ENCODE measurements around the gene RAC2.

RAC2 gene

DNA sequence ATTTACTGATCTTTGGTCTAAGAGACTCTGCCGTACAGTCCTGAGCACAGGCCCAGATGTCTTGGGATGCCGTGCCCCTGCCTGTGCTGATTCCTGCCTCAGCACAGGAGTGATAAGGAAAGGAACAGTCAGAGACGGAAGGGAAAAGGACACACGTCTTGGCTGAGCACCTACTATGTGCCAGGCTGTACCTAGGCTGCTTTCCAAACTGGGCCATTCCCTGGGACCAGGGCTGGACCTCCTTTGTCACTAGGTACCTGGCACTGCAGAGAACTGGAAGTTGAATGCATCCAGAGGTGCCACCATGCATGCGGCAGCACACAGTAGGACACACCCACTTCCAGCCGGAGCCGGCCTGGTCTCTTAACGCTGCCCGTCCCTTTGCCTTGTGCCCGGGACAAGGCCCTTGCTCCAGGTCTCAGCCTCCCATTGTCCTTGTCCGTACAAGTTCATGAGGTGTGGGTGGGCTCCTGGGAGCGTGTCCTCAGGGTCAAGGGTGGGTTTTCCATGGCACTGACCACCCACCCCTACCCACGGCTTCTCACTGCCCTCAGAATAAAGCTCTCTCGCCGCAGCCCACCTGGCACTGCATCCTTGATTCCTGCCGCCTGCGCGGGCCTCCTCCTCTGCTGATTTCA is 30.7 kb downstream of the RAC2 start:
- H3K4me3 ChIP-seq (replicated peaks; ENCODE audit: low read depth, low read length), result no peak overlapping the region
- TF ChIP-seq, protein P1, sequence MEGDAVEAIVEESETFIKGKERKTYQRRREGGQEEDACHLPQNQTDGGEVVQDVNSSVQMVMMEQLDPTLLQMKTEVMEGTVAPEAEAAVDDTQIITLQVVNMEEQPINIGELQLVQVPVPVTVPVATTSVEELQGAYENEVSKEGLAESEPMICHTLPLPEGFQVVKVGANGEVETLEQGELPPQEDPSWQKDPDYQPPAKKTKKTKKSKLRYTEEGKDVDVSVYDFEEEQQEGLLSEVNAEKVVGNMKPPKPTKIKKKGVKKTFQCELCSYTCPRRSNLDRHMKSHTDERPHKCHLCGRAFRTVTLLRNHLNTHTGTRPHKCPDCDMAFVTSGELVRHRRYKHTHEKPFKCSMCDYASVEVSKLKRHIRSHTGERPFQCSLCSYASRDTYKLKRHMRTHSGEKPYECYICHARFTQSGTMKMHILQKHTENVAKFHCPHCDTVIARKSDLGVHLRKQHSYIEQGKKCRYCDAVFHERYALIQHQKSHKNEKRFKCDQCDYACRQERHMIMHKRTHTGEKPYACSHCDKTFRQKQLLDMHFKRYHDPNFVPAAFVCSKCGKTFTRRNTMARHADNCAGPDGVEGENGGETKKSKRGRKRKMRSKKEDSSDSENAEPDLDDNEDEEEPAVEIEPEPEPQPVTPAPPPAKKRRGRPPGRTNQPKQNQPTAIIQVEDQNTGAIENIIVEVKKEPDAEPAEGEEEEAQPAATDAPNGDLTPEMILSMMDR (IDR thresholded peaks at IDR 0.05; ENCODE audit: low read depth, low read length, missing control alignments), result no peak
- DNase-seq (ENCODE audit: extremely low read depth, low read depth), result no peak

DNA sequence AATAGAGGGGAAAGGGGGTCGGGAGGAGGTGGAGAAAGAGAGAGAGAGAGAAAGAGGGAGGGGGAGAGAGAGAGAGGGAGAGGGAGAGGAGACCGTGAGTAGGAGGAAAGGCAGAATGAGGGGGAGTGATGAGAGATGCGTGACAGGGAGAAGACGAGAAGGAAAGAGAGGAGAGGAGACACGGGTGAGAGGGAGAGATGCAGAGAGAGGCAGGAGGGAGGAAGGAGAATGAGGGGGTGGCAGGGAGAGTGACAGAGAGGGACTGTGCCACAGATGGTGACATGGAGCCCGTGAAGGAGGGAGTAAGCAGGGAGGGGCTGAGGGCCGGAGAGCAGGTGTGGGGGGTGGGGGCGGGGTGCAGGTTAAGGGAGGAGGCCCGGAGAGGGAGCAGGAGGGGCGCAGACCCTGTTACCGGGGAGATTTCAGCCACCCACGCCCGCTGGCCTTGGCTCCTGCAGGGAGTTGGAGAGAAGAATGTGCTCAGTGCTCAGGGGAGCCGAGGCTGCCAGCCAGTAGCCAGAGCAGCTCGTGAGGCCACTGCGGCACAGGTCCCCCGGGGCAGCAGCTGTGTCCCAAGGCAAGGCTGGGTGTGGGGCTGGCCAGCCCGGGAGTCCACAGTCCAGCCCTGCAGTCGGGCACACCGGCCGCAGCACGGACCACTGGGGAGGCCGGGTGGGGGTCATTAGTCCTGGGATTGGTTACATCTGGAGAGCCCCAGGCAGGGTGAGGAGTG is 31.7 kb downstream of the RAC2 start, which contains the start of gene SSTR3:
TSS of gene SSTR3 (minus strand) at position 304 of the 733 bp plus-strand sequence. CDS start 4,674 bp downstream, outside the sequence.
- H3K4me3 ChIP-seq (replicated peaks; ENCODE audit: low read depth, low read length), result no peak within 1 kb of the TSS
- TF ChIP-seq, protein P1 (IDR thresholded peaks at IDR 0.05; ENCODE audit: low read depth, low read length, missing control alignments), result no peak
- no peak for DNase-seq (ENCODE audit: extremely low read depth, low read depth)

DNA sequence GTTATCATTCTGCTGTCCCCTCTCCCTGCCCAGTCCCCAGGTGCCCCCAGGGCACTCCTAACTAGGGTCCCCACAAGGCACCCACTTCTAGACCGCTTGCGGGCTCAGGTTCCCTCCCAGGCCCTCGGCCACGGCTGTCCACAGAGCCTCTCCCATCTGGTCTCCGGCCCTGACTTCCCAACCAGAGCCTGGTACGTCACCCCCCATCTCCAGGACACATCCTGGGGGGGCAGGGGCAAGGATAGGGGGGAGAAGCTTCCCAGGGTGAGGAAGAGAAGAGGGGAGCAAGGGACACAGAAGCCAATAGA is 32.2 kb downstream of the RAC2 start:
- H3K4me3 ChIP-seq (replicated peaks; ENCODE audit: low read depth, low read length), result no peak overlapping the region
- no peak for DNase-seq (ENCODE audit: extremely low read depth, low read depth)
- TF ChIP-seq, protein P1 (IDR thresholded peaks at IDR 0.05; ENCODE audit: low read depth, low read length, missing control alignments), result no peak

DNA sequence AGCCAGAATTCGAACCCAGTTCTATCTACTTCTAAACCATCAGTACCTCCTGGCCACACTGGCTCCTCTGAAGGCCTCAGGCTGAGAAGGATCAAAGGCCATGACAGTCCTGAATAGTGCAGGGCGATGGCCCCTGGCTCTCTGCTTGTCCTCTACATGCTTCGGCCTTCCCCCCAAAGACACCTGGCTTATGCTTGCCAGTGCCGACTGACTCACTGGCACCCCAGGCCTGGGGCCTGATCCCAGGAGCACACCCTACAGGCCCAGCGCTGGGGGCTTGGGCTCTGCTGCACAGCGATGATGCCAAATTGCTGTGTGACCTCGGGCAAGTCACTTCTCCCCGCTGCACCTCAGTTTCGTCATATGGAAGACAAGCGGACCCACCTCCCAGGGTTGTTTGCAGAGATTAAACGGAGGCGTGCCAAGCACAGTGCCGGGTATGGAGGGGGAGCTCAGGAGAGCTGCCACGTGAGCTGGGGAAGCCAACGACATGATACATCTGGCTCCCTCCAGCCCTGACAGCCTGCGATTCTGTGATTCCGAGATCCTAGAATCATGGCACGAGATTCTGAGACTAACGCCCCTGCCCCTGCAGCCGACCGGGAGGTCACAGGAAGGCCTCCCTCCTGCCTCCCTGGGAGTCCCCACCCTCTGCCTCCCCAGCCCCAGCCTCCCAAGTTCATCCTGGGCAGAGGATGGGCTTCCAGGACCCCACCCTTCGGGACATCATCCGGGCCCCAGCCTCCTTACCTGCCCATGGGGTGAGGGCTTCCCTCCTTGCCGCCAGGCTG is 32.8 kb downstream of the RAC2 start:
- H3K4me3 ChIP-seq (replicated peaks; ENCODE audit: low read depth, low read length), result no peak overlapping the region
- no peak for DNase-seq (ENCODE audit: extremely low read depth, low read depth)
- TF ChIP-seq, protein P1 (IDR thresholded peaks at IDR 0.05; ENCODE audit: low read depth, low read length, missing control alignments), result no peak

DNA sequence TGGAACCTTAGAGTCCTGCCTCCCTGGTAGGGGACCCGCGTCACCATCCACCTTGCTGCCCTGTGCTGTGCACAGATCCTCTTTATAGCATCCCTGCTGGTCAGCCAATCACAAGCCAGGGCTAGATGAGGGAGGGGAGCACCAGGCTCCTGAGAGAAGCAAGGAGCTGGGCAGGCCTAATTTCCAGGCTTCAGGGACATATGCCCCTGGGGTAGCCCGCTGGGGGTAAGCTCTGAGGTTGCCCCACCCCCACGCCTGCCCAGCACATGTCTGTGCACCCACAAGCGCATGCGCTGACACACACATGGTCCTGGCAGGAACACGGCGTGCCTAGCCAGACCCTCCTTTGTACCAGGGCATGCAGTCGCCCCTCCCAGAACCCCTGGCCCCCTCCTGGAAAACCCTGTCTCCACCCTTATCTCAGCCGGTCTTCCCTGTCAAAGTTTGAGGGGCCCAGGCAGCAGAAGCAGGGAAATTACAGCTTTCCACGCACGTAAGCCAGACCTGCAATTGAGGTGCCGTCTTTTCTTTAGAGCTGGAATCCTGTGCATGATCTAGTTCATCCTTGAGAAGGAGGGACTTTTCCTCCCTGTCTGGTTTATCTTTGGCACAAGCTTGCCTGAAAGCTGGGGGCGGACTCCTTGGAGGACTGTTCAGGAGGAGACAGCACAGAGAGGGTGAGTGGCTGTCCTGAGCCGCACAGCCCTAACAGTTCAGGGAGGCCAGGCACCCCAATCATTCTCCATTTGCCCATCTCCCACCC is 33.8 kb downstream of the RAC2 start:
- H3K4me3 ChIP-seq (replicated peaks; ENCODE audit: low read depth, low read length), result no peak overlapping the region
- TF ChIP-seq, protein P1 (IDR thresholded peaks at IDR 0.05; ENCODE audit: low read depth, low read length, missing control alignments), result no peak

DNA sequence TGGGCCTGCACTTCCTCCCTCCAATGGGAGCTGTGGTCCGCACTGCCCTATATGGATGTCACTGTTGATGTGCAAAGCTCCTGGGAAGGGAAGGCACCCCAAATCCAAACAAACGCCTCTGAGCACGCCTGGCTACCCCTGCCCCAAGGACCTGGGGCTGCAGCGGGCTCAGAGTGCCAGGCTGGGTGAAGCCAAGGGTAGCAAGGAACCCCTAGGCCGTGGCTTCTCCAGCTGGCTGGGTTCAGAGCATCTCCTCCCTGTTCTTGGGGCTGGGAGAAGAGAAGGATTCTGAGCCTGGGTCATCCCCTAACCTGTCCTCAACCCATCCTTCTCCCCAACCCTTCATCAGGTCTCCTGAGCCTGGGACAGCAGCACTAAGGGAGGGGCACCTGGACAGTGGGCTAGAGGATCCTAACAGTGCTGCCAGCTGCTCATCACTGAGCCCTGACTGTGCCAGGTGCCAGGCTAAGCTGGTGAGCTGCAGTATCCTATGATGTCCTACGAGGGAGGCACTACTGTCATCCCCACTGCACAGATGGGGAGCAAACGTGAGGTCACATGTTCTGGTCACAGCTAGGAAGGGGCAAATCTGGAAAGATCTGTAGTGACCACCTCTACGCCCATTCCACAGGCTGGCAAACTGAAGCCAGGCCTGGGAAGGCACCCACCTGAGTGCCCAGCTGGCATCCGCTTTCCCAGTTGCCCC is 34.8 kb downstream of the RAC2 start:
- H3K4me3 ChIP-seq (replicated peaks; ENCODE audit: low read depth, low read length), result no peak overlapping the region
- TF ChIP-seq, protein P1 (IDR thresholded peaks at IDR 0.05; ENCODE audit: low read depth, low read length, missing control alignments), result no peak
- no peak for DNase-seq (ENCODE audit: extremely low read depth, low read depth)

More for the DNA sequence above, 33.8 kb downstream of the RAC2 start:
- no peak for DNase-seq (ENCODE audit: extremely low read depth, low read depth)
